ENCODE measurements around the gene FHL1. TPM values are rescaled to one million over a fixed set of nuclear protein-coding genes. Genes with fewer than 3 reads are reported as not detected.
A peak's percentile ranks its signal among the peaks of the same experiment; 100 is the strongest.

The FHL1 gene
- total and polyA plus RNA-seq, 7 donors = 27.0 to 1,465 (median 701) TPM

DNA sequence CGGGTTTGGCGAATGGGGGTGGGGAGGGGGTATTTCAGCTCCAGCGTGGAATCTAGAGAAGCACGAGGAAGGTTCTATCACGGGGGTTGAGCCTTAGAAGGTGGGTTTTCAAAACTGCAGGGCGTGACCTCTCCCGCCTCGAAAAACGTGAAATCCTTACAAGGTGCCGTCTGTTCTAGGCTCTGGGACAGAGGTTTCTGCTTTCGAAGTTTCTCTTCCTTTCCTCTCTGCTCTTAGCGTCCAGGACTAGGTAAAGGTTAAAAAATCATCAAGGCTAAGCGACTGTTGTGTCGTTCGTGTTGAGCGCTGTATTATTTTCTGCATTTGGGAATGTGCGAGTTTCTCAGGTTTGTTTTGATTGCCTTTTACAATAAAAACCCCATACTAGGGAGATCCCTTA is 1.1 kb downstream of the FHL1 start:
- Histone ChIP-seq H3K4me3 (peak overlapping the region; percentile 71 to 88 (median 80)), H3K36me3 (no peaks in the 10 kb centered on the region), H3K27ac (peak overlapping the region; percentile 94 to 99 (median 97)), H3K27me3 (no peaks in the 10 kb centered on the region), H3K4me1 (peaks cover 0 to 16% (median 0%) of the 10 kb centered on the region in 4 donors), H3K9me3 (no peaks in the 10 kb centered on the region)
- 34 to 61% methylated on average over 17 of the region's 17 CpGs for WGBS, 2 donors
- TF ChIP-seq POLR2AphosphoS5 (IDR thresholded peaks at IDR 0.05) = peak in 2 of 4 donors; percentile 12 to 41
- no peak for TF ChIP-seq EP300 (IDR thresholded peaks at IDR 0.05)
- DNase-seq = no peak
- intact Hi-C loops (cut with DNase I) = loop anchor here (5.0 kb wide), 3 partner anchors 91 to 116 kb away; partner anchors contain the start of gene MAP7D3

DNA sequence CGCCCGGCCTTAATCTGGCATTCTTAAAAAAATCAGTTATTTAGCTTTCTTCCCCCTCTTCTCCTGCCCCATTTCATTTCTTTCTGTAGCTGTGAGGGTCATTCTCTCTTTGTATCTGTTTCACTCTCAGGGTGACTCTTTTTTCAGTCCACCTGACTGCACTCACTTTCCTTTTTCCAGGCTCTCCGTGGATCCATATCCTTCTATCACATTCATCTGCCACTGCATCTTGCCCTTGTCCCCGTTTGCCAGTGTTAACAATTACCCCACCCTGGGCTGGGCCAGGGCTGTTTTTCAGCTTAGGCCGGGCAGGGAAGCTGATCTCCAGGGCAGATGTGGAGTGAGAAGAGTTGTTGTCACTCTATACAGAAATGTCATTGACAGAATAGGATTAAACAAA is 7.7 kb downstream of the FHL1 start:
- TF ChIP-seq POLR2AphosphoS5 (IDR thresholded peaks at IDR 0.05) = no peak
- TF ChIP-seq EP300 (IDR thresholded peaks at IDR 0.05) = no peak
- no peak for TF ChIP-seq POLR2A (IDR thresholded peaks at IDR 0.05)
- TF ChIP-seq, protein P1, sequence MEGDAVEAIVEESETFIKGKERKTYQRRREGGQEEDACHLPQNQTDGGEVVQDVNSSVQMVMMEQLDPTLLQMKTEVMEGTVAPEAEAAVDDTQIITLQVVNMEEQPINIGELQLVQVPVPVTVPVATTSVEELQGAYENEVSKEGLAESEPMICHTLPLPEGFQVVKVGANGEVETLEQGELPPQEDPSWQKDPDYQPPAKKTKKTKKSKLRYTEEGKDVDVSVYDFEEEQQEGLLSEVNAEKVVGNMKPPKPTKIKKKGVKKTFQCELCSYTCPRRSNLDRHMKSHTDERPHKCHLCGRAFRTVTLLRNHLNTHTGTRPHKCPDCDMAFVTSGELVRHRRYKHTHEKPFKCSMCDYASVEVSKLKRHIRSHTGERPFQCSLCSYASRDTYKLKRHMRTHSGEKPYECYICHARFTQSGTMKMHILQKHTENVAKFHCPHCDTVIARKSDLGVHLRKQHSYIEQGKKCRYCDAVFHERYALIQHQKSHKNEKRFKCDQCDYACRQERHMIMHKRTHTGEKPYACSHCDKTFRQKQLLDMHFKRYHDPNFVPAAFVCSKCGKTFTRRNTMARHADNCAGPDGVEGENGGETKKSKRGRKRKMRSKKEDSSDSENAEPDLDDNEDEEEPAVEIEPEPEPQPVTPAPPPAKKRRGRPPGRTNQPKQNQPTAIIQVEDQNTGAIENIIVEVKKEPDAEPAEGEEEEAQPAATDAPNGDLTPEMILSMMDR (IDR thresholded peaks at IDR 0.05) = no peak

DNA sequence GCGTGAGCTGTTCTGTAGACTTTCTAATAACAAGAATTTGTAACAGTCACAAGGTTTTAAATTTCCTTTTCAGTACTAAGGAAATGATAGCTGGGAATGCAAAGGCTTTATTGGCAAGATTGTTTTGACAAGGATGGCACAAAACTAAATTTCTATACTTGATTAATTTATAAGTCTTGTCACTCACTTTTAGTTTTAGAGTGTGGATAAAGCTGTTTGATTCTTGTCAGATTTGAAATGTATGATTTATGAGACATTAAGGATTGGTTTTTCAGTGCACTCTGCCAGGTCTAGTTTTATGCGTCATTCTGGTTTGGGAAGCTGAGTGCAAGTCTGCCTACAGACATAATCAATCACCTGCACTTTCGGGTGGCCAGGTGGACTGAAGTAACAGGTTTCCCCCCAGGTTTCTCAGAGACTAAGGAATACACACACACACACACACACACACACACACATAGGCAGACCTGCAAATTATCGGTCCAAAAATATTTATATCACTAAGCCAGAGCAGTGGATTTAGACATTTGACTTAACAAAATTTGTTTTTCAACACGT is 9.3 kb downstream of the FHL1 start:
- peak overlapping the region in 1 of 4 donors; percentile 10 for H3K4me3 ChIP-seq
- TF ChIP-seq POLR2AphosphoS5 (IDR thresholded peaks at IDR 0.05) = no peak
- TF ChIP-seq EP300 (IDR thresholded peaks at IDR 0.05) = no peak
- TF ChIP-seq POLR2A (IDR thresholded peaks at IDR 0.05) = no peak
- TF ChIP-seq, protein P1 (IDR thresholded peaks at IDR 0.05) = no peak
- H3K27me3 ChIP-seq = no peaks in the 10 kb centered on the region
- DNase-seq = no peak
- WGBS, 2 donors = 63 to 73% methylated on average over 5 of the region's 5 CpGs
- no peaks in the 10 kb centered on the region for H3K9me3 ChIP-seq
- peaks cover 0 to 80% (median 16%) of the 10 kb centered on the region in 4 donors for H3K4me1 ChIP-seq
- peak overlapping the region; percentile 94 to 99 (median 97) for H3K27ac ChIP-seq
- H3K36me3 ChIP-seq = no peaks in the 10 kb centered on the region
- intact Hi-C loops (cut with DNase I) = no loop called here

More for the DNA sequence above, 7.7 kb downstream of the FHL1 start:
- peaks cover 0 to 64% (median 13%) of the 10 kb centered on the region in 4 donors for H3K4me1 ChIP-seq
- 28 to 68% methylated on average over 5 of the region's 5 CpGs for WGBS, 2 donors
- H3K27me3 ChIP-seq = no peaks in the 10 kb centered on the region
- peak overlapping the region; percentile 94 to 99 (median 97) for H3K27ac ChIP-seq
- H3K4me3 ChIP-seq = peak overlapping the region in 1 of 4 donors; percentile 8
- no peaks in the 10 kb centered on the region for H3K36me3 ChIP-seq
- intact Hi-C loops (cut with DNase I) = no loop called here
- H3K9me3 ChIP-seq = no peaks in the 10 kb centered on the region
- no peak for DNase-seq

DNA sequence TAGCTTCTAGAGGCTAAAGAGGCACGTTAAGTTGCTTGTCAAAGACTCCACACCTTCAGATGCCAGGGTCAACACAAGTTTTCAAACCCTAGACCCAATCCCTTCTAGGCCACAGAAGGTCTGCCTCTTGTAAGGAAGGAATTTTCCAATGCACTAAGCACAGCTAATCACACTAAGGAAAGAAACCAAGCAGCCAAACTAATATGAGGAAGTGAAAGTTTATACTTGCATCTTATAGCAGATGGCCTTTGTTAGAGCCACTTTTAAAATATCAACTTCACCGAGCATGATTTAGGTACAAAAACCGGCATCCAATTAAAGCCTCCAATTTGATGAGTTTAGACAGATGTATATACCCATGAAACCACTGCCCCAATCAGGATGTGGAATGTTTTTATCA is 9.9 kb downstream of the FHL1 start:
- H3K9me3 ChIP-seq = no peaks in the 10 kb centered on the region
- intact Hi-C loops (cut with DNase I) = no loop called here
- H3K4me1 ChIP-seq = peaks cover 0 to 76% (median 16%) of the 10 kb centered on the region in 4 donors
- TF ChIP-seq POLR2AphosphoS5 (IDR thresholded peaks at IDR 0.05) (no peak), EP300 (IDR thresholded peaks at IDR 0.05) (no peak), POLR2A (IDR thresholded peaks at IDR 0.05) (no peak)
- TF ChIP-seq, protein P1 (IDR thresholded peaks at IDR 0.05) = no peak
- no peaks in the 10 kb centered on the region for H3K36me3 ChIP-seq
- H3K27me3 ChIP-seq = no peaks in the 10 kb centered on the region
- DNase-seq = no peak
- H3K4me3 ChIP-seq = peak overlapping the region in 1 of 4 donors; percentile 10
- H3K27ac ChIP-seq = peak overlapping the region; percentile 94 to 99 (median 97)
- WGBS, 2 donors = 26 to 35% methylated on average over 3 of the region's 3 CpGs

DNA sequence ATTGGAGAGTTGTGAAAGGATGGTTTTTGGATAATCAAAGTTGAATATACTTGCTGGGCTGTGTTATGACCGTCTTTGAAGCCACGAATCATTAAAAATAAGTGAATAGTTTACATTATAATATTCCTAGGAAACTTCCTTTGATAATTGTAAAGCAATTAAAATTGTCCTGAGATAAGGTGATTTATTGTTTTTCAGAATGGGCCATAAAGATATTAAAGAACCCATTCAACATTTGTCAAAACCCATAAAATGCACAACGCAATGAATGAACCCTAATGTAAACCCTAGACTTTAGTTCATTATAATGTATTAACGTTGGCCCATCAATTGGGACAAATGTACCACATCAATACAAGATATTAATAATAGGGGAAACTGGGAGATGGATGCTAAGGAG is 11.4 kb downstream of the FHL1 start:
- Histone ChIP-seq H3K27ac (peak overlapping the region; percentile 94 to 99 (median 97)), H3K27me3 (no peaks in the 10 kb centered on the region), H3K4me3 (no peak overlapping the region), H3K9me3 (no peaks in the 10 kb centered on the region), H3K36me3 (no peaks in the 10 kb centered on the region), H3K4me1 (peaks cover 0 to 78% (median 28%) of the 10 kb centered on the region in 4 donors)
- WGBS, 2 donors = 13 to 62% methylated on average over 4 of the region's 4 CpGs
- TF ChIP-seq POLR2AphosphoS5 (IDR thresholded peaks at IDR 0.05) = no peak
- no peak for TF ChIP-seq POLR2A (IDR thresholded peaks at IDR 0.05)
- TF ChIP-seq, protein P1 (IDR thresholded peaks at IDR 0.05) = no peak
- no peak for TF ChIP-seq EP300 (IDR thresholded peaks at IDR 0.05)
- DNase-seq = no peak
- intact Hi-C loops (cut with DNase I) = no loop called here

All from sigmoid colon (tissue), 7 donors.